Gastrocnemius medialis (tissue), 4 donors: Measurements from ENCODE around the gene ZNF160. TPM values are rescaled to one million over a fixed set of nuclear protein-coding genes. Genes with fewer than 3 reads are reported as not detected.

ENCODE experiments used
- ATAC-seq, 2 donors: fragments of 150-250 bp; one replicate each; pipeline ENCODE4 v1.9.1; 2016
- DNase-seq, 2 donors: peaks; one replicate each; pipeline ENCODE4 v3.0.0-alpha.2; 2019
- H3K27ac ChIP-seq, 4 donors: fragments of 200-600 bp; sonication (generic); 1 replicate in 1 of 4; 2 replicates in 3 of 4; pipeline ENCODE4 v1.5.1; 2016 to 2018; ENCODE audit warnings: mild to moderate bottlenecking in 2 of 4, moderate library complexity in 1 of 4
- H3K27me3 ChIP-seq, 3 donors: fragments of 200-600 bp; sonication (generic) in 2 of 3; 1 replicate in 1 of 3; 2 replicates in 2 of 3; pipeline versions ENCODE4 v1.5.1 to v1.6.0; 2016 to 2019; ENCODE audit warnings: mild to moderate bottlenecking in 1 of 3, moderate library complexity in 1 of 3
- H3K36me3 ChIP-seq, 2 donors: fragments of 200-600 bp; sonication (generic) in 1 of 2; one replicate each; pipeline ENCODE4 v1.5.1; 2017 to 2018
- H3K4me1 ChIP-seq, 2 donors: fragments of 200-600 bp; sonication (generic) in 1 of 2; one replicate each; pipeline ENCODE4 v1.5.1; 2016 to 2017; ENCODE audit warnings: mild to moderate bottlenecking in 2 of 2
- H3K4me3 ChIP-seq, 4 donors: fragments of 200-600 bp; sonication (generic) in 3 of 4; 1 replicate in 1 of 4; 2 replicates in 3 of 4; pipeline ENCODE4 v1.5.1; 2016 to 2019; ENCODE audit warnings: mild to moderate bottlenecking in 2 of 4
- H3K9me3 ChIP-seq, 3 donors: fragments of 200-600 bp; sonication (generic) in 2 of 3; 1 replicate in 1 of 3; 2 replicates in 2 of 3; pipeline ENCODE4 v1.5.1; 2016 to 2019
- POLR2A ChIP-seq, 2 donors: fragments of 450-650 bp; IDR thresholded peaks; one replicate each; pipeline ENCODE4 v1.6.1; 2017; ENCODE audit warnings: antibody characterized with exemption in 2 of 2, mild to moderate bottlenecking in 2 of 2, moderate library complexity in 2 of 2
- in situ Hi-C, 4 donors: fragments of 200-750 bp; cut with MboI; loops; one replicate each; pipeline versions ENCODE4 v1.15.0 to v1.8.0; 2017; ENCODE audit warnings: low sequenced_read_pairs in 4 of 4
- intact Hi-C: fragments of 100-400 bp; cut with DNase I; formaldehyde crosslinking; loops from one replicate; pipeline ENCODE4 v1.15.1; 2023; ENCODE audit warnings: low total_unique reads
- total RNA-seq, 4 donors: library from RNA; depleted of rRNA; stranded (reverse); fragments of >200 nt; gene quantifications; one replicate each; pipeline versions ENCODE4 v1.1.0 to v1.2.3, GENCODE V29; 2016
- TF ChIP-seq, protein P1 (sequence below), 5 experiments: fragments of 450-650 bp in 3 of 5; fragments of 200-600 bp in 2 of 5; sonication (generic) in 2 of 5; IDR thresholded peaks in 4 of 5; conservative IDR thresholded peaks in 1 of 5; 1 replicate in 4 of 5; 2 replicates in 1 of 5; pipeline ENCODE4 v1.5.1; 2016 to 2019; ENCODE audit warnings: antibody characterized with exemption in 5 of 5, mild to moderate bottlenecking in 3 of 5, moderate library complexity in 3 of 5

Gene ZNF160
- total RNA-seq, 4 donors from 2014 or later = 8.3 to 20.7 (median 11.9) TPM

DNA sequence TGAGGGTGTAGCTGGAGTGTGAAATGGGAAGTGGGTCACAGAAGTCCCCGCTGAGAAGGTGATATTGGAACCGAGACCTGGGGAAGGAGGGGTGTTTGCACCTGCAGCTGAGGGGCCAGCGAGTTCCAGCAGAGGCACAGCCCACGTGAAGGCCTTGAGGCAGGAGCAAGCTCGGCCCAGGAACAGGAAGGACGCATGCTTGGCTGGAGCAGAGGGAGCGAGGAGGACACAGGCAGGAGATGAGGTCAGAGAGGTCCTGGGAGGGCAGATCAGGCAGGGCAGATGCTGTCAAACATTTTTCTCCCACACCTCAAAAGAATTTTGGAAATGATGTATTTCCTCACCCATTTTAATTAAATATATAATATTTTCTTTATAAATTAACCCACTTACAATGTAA lies 20.2 kb upstream of the ZNF160 start:
- no peaks in the 10 kb centered on the region for H3K9me3 ChIP-seq
- intact Hi-C loops = no loop called here
- no peak for TF ChIP-seq POLR2A (IDR thresholded peaks at IDR 0.05)
- TF ChIP-seq, protein P1, sequence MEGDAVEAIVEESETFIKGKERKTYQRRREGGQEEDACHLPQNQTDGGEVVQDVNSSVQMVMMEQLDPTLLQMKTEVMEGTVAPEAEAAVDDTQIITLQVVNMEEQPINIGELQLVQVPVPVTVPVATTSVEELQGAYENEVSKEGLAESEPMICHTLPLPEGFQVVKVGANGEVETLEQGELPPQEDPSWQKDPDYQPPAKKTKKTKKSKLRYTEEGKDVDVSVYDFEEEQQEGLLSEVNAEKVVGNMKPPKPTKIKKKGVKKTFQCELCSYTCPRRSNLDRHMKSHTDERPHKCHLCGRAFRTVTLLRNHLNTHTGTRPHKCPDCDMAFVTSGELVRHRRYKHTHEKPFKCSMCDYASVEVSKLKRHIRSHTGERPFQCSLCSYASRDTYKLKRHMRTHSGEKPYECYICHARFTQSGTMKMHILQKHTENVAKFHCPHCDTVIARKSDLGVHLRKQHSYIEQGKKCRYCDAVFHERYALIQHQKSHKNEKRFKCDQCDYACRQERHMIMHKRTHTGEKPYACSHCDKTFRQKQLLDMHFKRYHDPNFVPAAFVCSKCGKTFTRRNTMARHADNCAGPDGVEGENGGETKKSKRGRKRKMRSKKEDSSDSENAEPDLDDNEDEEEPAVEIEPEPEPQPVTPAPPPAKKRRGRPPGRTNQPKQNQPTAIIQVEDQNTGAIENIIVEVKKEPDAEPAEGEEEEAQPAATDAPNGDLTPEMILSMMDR (IDR thresholded peaks at IDR 0.05 in 4 of 5, conservative IDR thresholded peaks at IDR 0.05 in 1 of 5) = no peak

DNA sequence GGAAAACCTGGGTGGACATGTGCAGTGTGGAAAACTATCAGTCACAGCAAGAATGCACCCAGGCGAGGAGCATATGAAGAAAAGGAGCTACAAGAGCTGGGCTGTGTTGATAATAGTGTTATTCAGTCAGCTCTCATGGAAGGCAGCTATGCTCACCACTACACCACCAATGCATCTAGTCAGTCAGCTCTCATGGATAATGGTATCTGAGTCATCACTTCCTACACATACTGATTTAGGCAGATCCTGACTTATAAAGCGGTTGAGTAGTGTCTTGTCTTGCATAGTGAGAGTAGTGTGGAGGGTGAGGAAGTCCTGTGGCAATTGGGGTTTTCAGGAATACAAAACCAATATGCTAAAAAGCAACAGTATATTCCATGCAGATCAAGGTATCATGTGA lies 9.1 kb upstream of the ZNF160 start:
- H3K9me3 ChIP-seq = peaks cover 0 to 3% (median 0%) of the 10 kb centered on the region in 3 donors
- TF ChIP-seq POLR2A (IDR thresholded peaks at IDR 0.05) = no peak
- TF ChIP-seq, protein P1 (IDR thresholded peaks at IDR 0.05 in 4 of 5, conservative IDR thresholded peaks at IDR 0.05 in 1 of 5) = no peak
- no peak for ATAC-seq
- DNase-seq = no peak
- H3K27me3 ChIP-seq = no peaks in the 10 kb centered on the region
- H3K27ac ChIP-seq = no peak overlapping the region
- in situ Hi-C loops = no loop called here
- intact Hi-C loops = no loop called here
- H3K36me3 ChIP-seq = peaks cover 0 to 69% of the 10 kb centered on the region in 2 donors
- H3K4me3 ChIP-seq = no peak overlapping the region
- no peaks in the 10 kb centered on the region for H3K4me1 ChIP-seq

More for the DNA sequence above, 20.2 kb upstream of the ZNF160 start:
- H3K36me3 ChIP-seq = peaks cover 0 to 4% of the 10 kb centered on the region in 2 donors
- H3K27me3 ChIP-seq = no peaks in the 10 kb centered on the region
- in situ Hi-C loops = no loop called here
- H3K4me1 ChIP-seq = no peaks in the 10 kb centered on the region
- DNase-seq (no peak), ATAC-seq (no peak)
- H3K27ac ChIP-seq = no peak overlapping the region
- H3K4me3 ChIP-seq = no peak overlapping the region

DNA sequence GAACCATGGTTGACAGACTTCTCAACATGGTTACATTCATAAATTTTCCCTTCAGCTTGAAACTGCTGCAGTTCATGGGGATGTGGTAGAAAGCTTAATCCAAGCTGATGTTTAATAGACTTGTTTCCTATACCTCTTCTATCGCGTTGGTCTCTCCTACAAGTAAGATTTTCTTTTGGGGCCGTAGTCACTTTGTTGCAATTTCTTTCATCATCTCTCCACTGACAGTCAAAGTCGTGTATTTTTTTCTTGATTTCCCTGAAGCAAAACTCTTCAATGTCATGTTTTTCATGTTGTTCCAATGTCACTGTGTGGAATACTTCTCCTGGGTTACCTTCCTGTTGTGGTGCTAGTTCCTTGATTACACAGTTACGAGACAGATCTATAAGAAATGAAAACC lies 6.3 kb upstream of the ZNF160 start:
- no peak for ATAC-seq

DNA sequence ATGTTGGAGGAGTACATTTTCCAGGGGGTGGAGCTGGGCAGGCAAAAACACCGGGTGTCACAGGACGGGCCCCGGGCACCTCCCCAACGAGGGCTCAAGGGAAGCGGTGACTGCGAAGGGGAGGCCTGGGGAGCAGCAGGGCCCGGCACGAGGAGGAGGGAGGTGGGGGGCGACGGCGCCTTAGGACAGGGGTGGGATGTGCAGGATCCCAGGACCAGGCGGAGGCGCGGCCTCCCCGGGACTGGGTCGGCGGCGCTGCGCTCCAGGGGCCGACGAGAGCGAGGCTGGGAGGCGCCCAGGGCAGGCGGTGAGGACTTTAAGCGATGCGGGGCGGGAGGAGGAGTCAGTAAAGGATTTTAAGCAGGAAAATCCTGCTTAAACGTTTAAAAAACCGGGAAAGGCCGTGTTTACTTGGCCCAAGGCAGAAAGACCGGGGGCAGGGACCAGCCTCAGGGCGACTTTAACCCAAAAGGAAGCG lies 427 bp downstream of the ZNF160 start:
- Histone ChIP-seq H3K27me3 (no peaks in the 10 kb centered on the region), H3K9me3 (no peaks in the 10 kb centered on the region), H3K4me1 (peaks cover 13 to 17% of the 10 kb centered on the region in 2 donors), H3K36me3 (peaks cover 0 to 4% of the 10 kb centered on the region in 2 donors), H3K27ac (peak overlapping the region; percentile 88 to 94 (median 91)), H3K4me3 (peak overlapping the region; percentile 81 to 98 (median 95))
- TF ChIP-seq, protein P1 (IDR thresholded peaks at IDR 0.05 in 4 of 5, conservative IDR thresholded peaks at IDR 0.05 in 1 of 5) = no peak
- TF ChIP-seq POLR2A (IDR thresholded peaks at IDR 0.05) = no peak
- intact Hi-C loops = loop anchor here (1.0 to 10.0 kb wide), 5 partner anchors 30 to 568 kb away; partner anchors contain the start of genes ZNF347, ZNF415, ZNF765 and ZNF816
- ATAC-seq = peak; percentile 28 to 50
- in situ Hi-C loops = no loop called here
- peak in 1 of 2 donors; percentile 20 for DNase-seq

More for the DNA sequence above, 6.3 kb upstream of the ZNF160 start:
- no peaks in the 10 kb centered on the region for H3K9me3 ChIP-seq
- DNase-seq = no peak
- no peak for TF ChIP-seq POLR2A (IDR thresholded peaks at IDR 0.05)
- TF ChIP-seq, protein P1 (IDR thresholded peaks at IDR 0.05 in 4 of 5, conservative IDR thresholded peaks at IDR 0.05 in 1 of 5) = no peak
- H3K36me3 ChIP-seq = peaks cover 0 to 44% of the 10 kb centered on the region in 2 donors
- H3K27ac ChIP-seq = no peak overlapping the region
- no peaks in the 10 kb centered on the region for H3K27me3 ChIP-seq
- H3K4me1 ChIP-seq = no peaks in the 10 kb centered on the region
- in situ Hi-C loops (no loop called here), intact Hi-C loops (loop anchor here (10.0 kb wide), 1 partner anchor 575 kb away; no protein-coding TSS in a partner anchor)
- no peak overlapping the region for H3K4me3 ChIP-seq
